T-helper 2 cell (primary cell): Measurements from ENCODE around the gene TK2.
A peak's percentile ranks its signal among the peaks of the same experiment; 100 is the strongest.
"Not testable (repeated sequence)": the region's sequence is repeated elsewhere in the genome, so short reads cannot be mapped to it uniquely, and the experiment has no call there.

ENCODE experiments used
- DNase-seq, 5 experiments: peaks; one replicate each; pipeline versions ENCODE4 v3.0.0 to v3.0.0-alpha.2; 2012 to 2022

The TK2 gene

GRCh38 chr16:66519482-66520373, 30.2 kb downstream of the TK2 start:
- DNase-seq: no peak

GRCh38 chr16:66517586-66518263, 32.2 kb downstream of the TK2 start:
- no peak for DNase-seq

GRCh38 chr16:66516808-66517585, 32.9 kb downstream of the TK2 start:
- DNase-seq: peak in 4 of 5 experiments; percentile 45 to 90 (median 61)

GRCh38 chr16:66516509-66516807, 33.5 kb downstream of the TK2 start:
- DNase-seq: no peak

- peak in 1 of 5 experiments; percentile 50 for DNase-seq
Measured at GRCh38 chr16:66515596-66516508, 34.1 kb downstream of the TK2 start.

- DNase-seq: not testable (repeated sequence)
Measured at GRCh38 chr16:66514980-66515595, 34.8 kb downstream of the TK2 start.

- DNase-seq: not testable (repeated sequence)
Measured at GRCh38 chr16:66514391-66514790, 35.5 kb downstream of the TK2 start.

GRCh38 chr16:66513111-66513723, 36.7 kb downstream of the TK2 start:
- no peak for DNase-seq

GRCh38 chr16:66512272-66513110, 37.4 kb downstream of the TK2 start:
- DNase-seq: no peak

GRCh38 chr16:66511602-66512271, 38.2 kb downstream of the TK2 start:
- peak in 1 of 5 experiments; percentile 22 for DNase-seq

- DNase-seq: no peak
Measured at GRCh38 chr16:66510711-66511601, 39.0 kb downstream of the TK2 start.

- DNase-seq: no peak
Measured at GRCh38 chr16:66510298-66510697, 39.6 kb downstream of the TK2 start.

- DNase-seq: no peak
Measured at GRCh38 chr16:66509576-66509975, 40.3 kb downstream of the TK2 start.

- no peak for DNase-seq
Measured at GRCh38 chr16:66508914-66509496, 40.9 kb downstream of the TK2 start.

- DNase-seq: no peak
Measured at GRCh38 chr16:66508248-66508913, 41.5 kb downstream of the TK2 start.

- no peak for DNase-seq
Measured at GRCh38 chr16:66507731-66508239, 42.1 kb downstream of the TK2 start.

- no peak for DNase-seq
Measured at GRCh38 chr16:66503612-66504011, 46.3 kb downstream of the TK2 start.
